GM18498 (cell line): ENCODE results near the gene MACROH2A1.
"Not testable (repeated sequence)": the region's sequence is repeated elsewhere in the genome, so short reads cannot be mapped to it uniquely, and the experiment has no call there.

ENCODE experiments used
- ATAC-seq: cut with Tn5 transposase; IDR thresholded peaks from one replicate; pipeline ENCODE4 v1.9.1; 2021; ENCODE audit warnings: mild to moderate bottlenecking, moderate library complexity; ENCODE audit not compliant: unreplicated experiment

Gene MACROH2A1

DNA sequence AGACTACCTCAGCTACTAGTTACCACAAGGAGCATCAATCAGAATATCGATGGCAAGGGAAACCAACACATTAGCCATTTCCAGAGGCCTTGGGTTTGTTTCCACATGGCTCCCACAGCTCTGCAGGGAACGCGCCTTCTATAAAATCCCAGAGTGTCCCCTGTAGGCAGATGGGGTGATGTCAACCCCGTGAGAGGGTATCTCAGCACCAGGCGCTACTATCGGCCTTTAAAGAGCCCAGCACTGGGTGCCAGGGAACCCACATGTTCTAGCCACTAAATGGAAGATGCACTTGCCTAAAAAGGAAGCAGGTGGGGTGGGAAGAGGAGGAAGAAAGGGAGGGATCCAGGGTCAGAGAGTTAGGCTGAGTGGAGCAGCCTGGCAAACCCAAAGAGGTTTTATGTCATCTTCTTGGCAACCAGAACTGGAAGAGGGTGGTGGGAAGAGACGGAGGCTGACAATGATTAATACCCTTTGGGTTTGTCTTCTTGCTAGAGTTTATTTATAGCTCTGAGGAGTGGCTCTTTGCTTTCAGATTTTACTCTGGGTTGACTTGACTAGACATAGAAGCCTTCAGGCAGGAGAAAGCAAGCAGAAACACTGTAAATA is 19.9 kb downstream of the MACROH2A1 start:
- no peak for ATAC-seq

DNA sequence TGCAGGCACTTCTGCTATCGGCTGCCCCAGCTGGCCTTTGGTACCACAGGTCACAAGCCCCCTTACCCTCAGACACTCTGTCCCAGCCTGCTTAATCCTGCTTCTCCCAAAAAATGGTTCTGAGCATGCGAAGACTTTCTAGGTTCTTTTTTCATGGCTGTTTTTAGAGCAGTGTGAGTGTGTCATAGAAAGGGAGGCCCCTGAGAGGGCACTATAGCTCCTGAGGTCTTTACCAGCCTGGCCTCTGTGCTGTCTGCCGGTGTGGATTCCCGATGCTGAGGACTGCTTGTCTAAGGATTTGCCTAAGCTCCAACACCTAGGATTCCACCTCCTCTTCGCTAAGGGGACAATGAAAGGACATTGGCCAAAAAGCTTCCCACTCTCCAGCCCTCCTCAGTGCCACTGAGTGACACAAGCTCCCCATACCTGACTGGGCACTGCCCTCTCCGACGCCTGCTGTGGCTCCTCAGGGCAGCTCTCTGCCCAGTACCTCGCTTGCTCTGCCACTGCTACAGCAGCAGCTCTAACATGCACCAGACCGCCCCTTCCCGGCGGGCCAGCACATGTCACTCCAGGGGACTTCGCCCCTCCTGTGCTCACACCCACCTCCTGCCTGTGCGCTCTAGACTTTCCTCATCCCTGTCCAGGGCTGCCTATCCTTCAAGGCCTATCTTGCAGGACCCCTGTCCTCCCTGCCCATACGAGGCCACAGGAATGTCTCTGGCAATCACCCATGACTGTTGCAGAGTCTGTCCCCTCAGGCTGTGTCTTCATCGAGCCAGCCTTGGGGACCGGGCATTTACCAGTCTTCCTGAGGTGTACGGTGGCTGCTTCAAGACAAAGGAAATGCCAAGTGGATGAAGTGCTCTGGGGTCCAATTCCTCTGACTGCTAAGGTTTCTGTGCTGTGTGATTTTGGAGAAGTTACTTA is 21.0 kb downstream of the MACROH2A1 start:
- ATAC-seq: no peak

DNA sequence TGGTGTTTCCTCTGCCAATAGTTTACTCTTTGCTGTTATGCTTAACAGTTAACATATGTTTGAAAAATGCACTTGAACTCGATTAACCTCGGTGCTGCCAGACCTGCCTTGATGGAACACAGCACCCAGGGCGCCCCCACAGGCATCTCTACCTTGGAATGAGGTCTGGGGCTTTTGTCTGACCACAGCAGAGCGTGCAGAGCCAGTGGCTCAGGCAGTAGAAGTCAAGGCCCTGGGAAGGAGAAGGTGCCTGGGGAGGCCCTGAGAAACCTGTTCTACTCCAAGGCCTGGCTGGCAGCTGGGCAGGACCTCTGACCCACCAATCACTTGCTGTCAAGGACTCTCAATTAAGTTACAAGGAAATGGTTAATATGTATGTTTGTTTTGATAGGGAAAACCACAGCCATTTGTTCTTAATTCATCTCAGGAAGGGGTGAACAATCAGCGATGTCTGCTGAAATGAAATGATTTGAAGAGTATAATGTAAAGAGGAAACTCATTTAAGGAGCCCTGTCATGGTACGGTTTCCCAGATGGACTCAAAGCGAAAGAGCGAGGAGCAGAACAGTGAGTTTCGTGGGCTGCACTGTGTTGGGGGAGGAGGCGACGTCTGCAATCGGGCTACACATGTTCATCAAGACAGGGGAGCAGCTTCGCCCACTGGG is 21.9 kb downstream of the MACROH2A1 start:
- peak; percentile 65 for ATAC-seq

DNA sequence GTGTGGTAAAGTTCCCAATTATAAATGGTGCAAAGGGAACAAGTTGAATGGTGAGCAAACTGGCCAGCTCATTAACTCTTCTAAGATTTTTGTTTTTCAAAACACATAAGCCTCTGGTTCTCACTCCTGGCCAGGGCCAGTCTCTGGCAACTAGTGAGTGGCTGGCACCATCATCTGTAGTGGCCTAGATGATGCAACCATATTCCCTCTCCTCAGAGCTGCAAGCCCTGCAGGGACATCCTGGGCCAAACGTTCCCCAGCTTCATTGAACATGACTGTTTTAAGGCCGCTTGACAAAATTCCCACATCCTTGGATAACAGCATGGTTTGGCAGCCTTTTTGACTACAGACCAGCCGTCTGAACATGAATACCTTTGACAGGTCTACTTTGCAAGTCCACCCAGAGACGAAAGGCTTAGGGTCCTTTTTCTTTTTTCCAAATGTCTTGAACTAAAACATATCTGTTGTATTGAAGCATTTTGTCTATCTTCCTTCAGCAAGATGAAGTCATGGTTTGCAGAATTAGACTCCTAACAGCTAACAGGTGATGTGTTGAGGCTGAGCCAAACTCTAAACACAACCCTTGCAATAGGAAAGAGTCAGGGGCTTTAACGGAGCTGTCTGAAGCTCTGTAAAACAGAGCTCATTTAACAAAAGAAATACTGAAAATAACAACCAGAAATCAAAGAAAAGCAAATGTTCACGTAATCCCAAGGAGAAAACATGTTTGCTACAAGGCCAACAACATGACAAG is 23.8 kb downstream of the MACROH2A1 start:
- no peak for ATAC-seq

DNA sequence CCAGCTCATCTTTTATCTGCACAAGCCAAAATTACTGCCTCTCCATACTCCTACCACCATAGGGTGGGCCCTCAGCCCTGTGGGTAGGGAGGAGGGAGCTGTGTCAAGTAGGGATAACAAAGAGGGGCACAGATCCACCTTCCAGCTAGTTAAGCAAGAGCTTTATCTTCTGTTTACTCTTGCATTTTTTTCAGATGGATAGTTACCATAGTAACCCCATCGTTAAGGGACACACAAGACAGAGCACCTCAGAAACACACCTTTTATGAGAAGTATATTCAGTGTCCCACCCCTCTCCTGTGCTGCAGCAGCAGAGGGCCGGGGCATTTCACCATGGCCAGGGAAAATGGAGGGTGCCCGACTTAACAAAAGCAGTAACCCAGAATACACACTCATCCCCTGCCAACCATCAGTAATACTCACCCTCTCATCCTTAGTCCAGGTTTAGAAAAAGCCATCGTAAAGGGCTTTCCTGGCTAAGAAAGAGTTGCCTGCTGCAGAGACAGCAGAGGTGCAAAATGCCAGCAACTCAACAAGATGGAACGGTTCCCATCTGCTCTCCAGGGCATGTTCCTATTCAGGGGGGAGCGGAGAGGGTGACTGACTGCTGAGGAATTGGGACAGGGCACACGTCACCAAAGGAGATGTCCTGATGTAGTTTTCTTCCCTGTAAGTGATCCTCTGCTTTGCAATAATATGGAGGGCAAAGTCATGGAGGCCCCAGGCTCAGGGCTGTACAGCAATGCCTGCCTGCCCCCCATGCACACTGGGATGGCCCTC is 25.1 kb downstream of the MACROH2A1 start:
- no peak for ATAC-seq

DNA sequence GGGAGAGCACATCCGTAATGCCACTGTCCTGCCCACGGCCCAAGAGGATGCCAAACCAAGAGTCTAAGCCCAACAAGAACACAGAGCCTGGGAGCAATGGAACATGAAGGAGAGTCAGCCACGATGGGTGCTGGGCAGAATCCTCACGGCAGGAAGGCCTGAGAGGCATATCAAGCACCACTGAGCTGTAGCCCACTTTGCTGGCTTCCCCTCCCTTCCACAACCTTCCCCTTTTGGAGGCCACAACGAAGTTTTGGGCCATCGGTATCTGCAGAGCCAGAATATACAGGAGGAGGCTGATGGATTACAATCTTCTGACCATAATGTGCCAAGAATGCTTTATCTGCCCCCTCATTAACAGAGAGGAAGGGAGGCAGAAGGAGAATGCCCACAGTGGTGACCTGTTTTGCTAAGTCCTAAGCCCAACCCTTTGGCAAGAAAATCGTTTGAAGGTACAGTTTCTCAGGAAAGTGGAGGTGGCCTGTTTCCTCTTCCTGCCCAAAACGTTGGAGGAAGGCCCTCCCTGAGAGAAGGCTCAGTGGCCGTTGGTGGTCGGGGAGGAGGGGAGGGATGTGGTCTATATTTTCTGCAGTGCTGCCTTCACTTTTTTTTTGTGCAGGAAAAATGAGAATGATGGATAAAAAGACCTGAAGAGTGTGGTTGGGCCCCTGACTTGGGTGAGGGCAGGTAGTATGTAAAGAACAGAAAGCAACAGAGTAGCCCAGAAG is 26.2 kb downstream of the MACROH2A1 start:
- no peak for ATAC-seq

DNA sequence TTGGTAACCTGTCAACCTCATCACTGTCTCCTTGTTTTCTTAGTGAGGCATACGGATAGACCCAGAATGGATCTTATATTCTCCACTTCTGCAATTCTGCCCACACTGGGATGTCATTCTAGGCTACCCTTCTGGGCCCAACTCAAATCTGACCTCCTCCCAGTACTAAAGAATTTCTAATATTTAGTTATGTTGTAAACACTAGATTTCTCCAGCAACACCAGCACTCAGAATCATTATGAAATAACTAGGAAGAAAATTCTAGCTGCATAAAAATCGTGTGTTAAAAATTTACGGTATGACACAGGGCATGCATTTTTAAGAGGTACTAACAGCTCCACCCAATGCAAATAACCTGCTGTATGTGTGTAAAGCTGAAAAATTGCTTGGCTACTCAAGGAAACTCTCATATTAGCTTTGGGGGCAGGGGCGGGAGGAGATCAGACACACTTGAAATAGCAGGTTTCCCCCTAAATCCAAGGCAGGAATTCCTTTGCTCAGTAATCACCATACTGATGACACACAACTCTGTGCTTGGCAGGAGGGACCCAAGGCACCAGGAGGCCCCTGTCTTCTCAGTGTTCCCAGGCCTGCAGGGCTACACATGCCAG is 27.3 kb downstream of the MACROH2A1 start:
- ATAC-seq: no peak

DNA sequence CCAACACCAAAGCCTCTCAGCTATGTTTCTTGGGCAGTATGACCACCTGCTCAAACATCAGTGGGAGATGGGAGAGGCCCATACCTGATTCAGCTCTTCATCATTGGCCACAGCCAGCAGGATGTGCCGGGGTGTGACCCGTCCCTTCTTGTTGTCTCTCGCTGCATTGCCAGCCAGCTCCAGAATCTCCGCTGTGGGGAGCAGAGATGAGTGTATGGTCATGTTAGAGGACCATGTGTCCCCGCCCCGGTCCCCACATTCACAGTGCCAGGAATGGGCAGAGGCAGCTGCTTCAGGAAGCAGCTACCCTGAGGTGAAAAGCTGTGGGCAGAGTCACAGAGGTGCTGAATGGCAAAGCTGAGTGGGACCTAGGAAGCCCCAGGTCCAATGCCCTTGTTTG is 29.1 kb downstream of the MACROH2A1 start:
- ATAC-seq: no peak

DNA sequence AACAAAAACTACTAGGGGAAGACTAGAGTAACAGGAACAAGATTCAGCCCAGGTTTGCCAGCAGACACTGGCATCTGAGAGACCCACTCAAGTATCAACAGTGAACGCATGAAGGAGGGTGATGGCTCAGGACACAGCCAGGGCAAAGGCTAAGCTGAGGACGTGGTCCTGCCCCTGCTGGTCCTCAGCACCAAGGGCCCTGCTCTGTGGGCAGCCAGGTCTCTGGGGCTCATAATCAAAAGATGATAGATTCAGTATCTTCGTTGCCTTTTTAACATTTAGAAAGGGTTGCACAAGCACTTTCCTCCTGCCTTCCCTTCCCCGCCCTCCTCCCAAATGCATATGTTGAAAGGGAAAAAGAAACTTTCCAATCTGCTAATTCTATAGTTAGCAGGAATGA is 31.5 kb downstream of the MACROH2A1 start:
- no peak for ATAC-seq

DNA sequence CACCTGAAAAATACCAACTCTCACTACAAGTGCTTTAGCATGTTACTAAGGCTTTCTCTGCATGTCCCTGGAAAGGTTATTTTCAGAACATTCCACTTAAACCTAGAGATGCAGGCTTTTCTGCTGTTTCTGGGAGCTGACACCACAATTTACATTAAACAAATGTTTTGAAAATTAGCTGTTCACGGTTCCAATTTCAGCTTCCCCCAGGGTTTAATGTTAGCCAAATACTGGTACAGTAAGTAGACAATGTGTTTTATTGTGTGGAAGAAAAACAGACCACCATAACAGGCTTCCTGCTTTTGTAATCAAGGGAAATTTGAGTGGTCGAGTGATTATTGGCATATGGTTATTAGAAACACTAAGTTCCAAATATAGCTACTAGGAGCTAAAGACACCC is 32.0 kb downstream of the MACROH2A1 start:
- no peak for ATAC-seq

DNA sequence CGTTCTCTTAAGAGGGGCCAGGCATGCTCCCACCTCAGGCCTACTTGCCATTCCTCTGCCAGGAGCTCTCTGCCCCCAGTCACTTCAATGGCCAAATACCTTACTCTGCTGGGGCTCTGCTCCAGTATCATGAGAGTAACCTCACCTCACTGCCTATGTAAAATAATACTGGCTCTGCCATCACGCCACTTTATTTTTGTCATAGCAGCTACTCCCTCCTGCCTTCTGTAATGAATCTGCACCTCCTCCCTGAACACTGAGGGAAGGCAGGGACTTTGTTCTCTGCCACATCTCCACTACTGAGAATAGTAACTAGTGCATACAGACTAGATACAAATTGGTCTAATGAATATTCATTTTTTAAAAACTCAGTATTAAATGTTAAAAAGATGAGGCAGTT is 33.8 kb downstream of the MACROH2A1 start:
- no peak for ATAC-seq

DNA sequence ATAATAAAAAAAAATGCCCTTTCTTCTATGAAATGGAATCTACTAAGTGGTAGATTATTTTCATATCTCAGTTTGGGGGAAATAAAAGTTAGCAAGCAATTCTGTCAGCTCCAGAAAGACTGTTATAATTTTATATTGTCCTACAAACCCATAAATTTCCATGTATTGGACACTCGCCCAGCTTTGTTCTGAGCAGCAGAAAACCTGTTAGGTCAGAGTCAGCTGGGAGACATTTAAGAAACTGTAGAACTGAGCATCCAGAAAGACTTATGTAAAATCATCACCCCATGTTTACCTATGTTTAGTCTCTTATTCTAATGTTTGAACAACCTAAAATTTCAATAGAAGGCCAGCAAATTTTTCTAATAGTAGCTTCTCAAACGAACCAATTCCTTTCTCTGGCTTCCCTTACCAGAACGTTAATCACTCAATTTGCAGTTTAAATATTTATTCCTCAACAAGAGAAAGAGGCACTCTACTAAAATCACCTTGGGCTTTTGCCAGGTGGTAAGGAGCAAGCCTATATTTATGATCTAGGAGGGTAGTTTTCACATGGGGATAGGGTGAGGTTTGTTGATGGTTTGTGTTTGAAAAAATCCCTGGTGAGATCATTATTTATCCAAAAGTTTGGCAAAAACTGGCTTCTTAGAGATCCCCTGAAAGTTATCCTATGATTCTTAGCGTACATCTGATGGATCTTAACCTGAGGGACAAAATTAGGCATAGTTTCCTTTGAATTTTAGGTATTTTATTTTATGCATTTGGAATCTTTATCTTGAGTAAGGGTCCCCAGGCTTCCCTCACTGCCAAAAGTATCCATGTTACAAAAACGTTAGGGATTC is 34.4 kb downstream of the MACROH2A1 start:
- ATAC-seq: no peak

DNA sequence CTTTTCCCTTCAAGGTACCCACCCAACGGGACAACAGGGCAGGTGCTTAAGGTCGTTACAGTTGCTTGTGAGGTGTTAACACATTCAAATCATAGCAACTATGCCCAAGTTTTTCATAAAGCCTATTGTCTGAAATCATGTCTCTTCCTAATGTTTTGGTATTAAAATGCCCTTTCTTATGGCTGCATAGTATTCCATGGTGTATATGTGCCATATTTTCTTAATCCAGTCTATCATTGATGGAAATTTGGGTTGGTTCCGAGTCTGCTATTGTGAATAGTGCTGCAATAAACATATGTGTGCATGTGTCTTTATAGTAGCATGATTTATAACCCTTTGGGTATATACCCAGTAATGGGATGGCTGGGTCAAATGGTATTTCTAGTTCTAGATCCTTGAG is 35.7 kb downstream of the MACROH2A1 start:
- ATAC-seq: not testable (repeated sequence)

DNA sequence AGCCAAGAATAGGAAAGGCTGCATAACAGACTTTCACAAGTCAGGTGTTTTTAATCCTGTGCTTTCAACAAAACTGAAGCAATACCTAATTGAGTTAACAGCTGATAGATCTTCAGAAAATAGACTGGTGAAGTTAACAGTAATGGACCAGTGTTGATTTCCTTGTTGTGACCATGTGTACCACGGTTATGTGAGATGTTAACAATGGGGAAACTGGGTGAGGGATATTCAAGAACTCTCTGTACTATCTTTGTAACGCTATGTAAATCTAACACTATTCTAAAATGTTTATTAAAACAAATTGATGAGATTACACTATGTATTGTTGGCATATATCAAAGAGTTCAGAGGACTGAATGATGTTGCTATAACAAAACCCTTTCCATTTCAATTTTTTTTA is 36.9 kb downstream of the MACROH2A1 start:
- no peak for ATAC-seq

DNA sequence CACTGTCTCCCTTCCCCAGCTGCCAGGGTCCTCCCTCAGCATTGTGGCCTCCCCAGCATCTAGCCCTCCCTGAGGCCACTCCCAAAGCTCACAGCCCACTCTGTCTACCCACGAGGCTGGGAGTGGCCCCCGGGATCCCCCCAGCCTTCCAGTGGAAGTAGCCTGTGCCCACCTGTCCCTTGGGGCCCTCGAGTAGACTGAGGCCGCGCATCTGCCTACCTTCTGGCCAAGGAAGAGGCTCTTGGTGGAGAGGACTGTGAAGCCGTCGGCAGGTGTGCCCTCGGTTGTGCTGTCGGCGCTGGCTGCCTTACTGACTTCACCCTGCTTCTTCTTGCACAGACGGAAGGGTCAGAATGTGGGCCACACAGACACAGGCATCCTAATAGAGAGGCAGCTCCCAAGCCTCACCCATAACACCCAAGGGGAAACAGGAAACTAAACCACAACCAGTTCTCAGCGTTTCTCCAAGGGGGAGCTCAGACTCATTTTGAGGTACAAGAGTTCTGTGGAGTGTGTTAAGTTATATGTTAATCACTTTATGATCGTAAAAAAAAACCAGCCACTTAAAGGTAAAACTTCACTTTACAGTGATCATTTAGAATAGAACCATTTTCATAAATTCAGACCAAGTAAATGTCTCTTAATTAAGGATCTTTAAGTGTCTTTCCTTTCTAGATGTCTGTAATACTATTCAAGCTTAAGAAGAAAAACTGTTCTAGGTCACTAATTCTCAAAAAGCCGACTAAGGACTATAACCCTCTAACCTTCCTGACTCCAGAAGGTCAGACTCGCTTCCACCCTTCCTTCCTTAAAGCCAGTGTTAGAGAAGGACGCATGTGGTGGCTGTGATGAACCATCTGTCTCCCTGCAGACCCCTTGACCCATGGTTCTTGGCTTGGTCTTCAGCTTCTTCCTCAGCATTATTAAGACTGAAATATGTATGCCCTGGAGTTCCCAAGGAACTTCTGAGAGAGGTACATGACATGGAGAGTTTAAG is 38.5 kb downstream of the MACROH2A1 start:
- ATAC-seq: no peak

DNA sequence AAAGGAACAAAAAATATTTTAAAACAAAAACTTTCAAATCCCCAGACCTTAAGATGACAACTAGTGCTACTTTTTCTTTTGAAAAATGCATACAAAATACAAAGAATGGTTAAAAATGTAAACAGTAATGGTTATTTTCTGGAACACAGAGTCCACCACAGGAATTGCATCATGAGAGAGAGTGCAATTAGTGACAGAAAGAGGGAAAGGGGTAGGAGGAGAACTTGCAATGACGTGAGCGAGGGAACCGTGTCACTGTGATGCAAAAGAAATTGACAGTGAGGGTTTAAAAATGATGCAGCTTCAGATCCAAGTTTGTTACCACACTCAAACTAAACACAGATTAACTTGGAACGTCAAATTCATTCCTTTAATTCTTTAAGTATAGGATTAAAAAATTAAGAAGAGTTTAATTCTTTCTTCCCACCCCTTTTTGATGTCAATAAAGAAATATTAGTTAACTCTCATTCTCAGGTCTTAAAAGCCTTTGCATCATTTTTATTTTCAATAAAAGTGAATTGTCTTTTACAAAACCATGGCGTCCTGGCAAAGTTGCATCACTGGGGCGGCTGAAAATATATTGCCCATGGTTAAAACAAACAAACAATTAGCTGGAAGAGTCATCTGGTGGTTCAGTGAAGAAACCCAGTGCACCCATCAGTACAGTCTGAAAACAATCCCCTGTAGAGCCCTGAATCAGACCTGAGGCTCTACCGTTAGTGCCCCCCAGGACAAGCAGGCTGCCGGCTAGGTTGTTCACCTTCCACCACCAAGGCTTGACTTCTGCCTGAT is 39.5 kb downstream of the MACROH2A1 start:
- ATAC-seq: no peak
